Fibroblast of pulmonary artery (primary cell): ENCODE measurements around the gene TMEM245.

ENCODE experiments used
- DNase-seq: peaks from one replicate; pipeline ENCODE4 v3.0.0-alpha.2; 2010; ENCODE audit warnings: low read depth
- H3K4me3 ChIP-seq: replicated peaks from 2 replicates; pipeline ENCODE4 v1.5.1; 2011; ENCODE audit warnings: low read depth, mild to moderate bottlenecking, control low read depth, low read length, moderate library complexity
- CTCF ChIP-seq: IDR thresholded peaks from 2 replicates; pipeline ENCODE4 v1.5.1; 2011; ENCODE audit warnings: mild to moderate bottlenecking, control low read depth, low read length, inconsistent platforms; ENCODE audit errors: missing control alignments

Gene TMEM245

GRCh38 chr9:109020113-109020512, 99.6 kb downstream of the TMEM245 start:
- TF ChIP-seq CTCF: no peak
- no peak for DNase-seq
- H3K4me3 ChIP-seq: no peak overlapping the region

- TF ChIP-seq CTCF: no peak
- DNase-seq: no peak
- H3K4me3 ChIP-seq: no peak overlapping the region
Observed at GRCh38 chr9:109019420-109019819, 100.3 kb downstream of the TMEM245 start.

GRCh38 chr9:109017493-109017892, 102.3 kb downstream of the TMEM245 start:
- no peak overlapping the region for H3K4me3 ChIP-seq
- no peak for TF ChIP-seq CTCF
- DNase-seq: no peak

- DNase-seq: peak; percentile 13
- H3K4me3 ChIP-seq: no peak overlapping the region
- no peak for TF ChIP-seq CTCF
Observed at GRCh38 chr9:109017061-109017460, 102.7 kb downstream of the TMEM245 start.

GRCh38 chr9:109016132-109016531, 103.6 kb downstream of the TMEM245 start:
- H3K4me3 ChIP-seq: no peak overlapping the region
- TF ChIP-seq CTCF: no peak
- no peak for DNase-seq

- no peak for DNase-seq
- no peak overlapping the region for H3K4me3 ChIP-seq
- no peak for TF ChIP-seq CTCF
Observed at GRCh38 chr9:109014608-109015280, 105.0 kb downstream of the TMEM245 start.
